Neural progenitor cell (in vitro differentiated cells): ENCODE data around the gene BARX2.

Experiments
- CTCF ChIP-seq: fragments of 200-600 bp; sonication (generic); IDR thresholded peaks from 2 replicates; pipeline ENCODE4 v1.5.1; 2017; ENCODE audit warnings: antibody characterized with exemption, mild to moderate bottlenecking
- EZH2phosphoT487 ChIP-seq: fragments of 200-600 bp; sonication (generic); IDR thresholded peaks from 2 replicates; pipeline ENCODE4 v1.6.1; 2017; ENCODE audit warnings: antibody characterized with exemption

GRCh38 chr11:129365816-129366215 lies 9.8 kb upstream of the BARX2 start:
- TF ChIP-seq CTCF (no peak), EZH2phosphoT487 (no peak)
